Measurements from ENCODE around the gene INO80D.

INO80D gene

GRCh38 chr2:206000776-206001175 lies 85.2 kb downstream of the INO80D start:
- Histone ChIP-seq H3K4me1 (no peaks in the 10 kb centered on the region), H3K27me3 (no peaks in the 10 kb centered on the region), H3K4me3 (no peak overlapping the region), H3K9me3 (no peaks in the 10 kb centered on the region), H3K27ac (no peak overlapping the region), H3K36me3 (peaks cover 21 to 36% (median 35%) of the 10 kb centered on the region in 3 donors)
- no peak for DNase-seq
- intact Hi-C loops (cut with DNase I; ENCODE audit: low total_unique reads), result no loop called here
- TF ChIP-seq CTCF (IDR thresholded peaks at IDR 0.05), result no peak

GRCh38 chr2:205998583-205998982 lies 87.4 kb downstream of the INO80D start:
- no peak for DNase-seq
- no peak overlapping the region for H3K27ac ChIP-seq
- no peaks in the 10 kb centered on the region for H3K27me3 ChIP-seq
- no peaks in the 10 kb centered on the region for H3K9me3 ChIP-seq
- no peak for TF ChIP-seq CTCF (IDR thresholded peaks at IDR 0.05)
- H3K4me3 ChIP-seq, result no peak overlapping the region
- intact Hi-C loops (cut with DNase I; ENCODE audit: low total_unique reads), result no loop called here
- peaks cover 3 to 14% (median 13%) of the 10 kb centered on the region in 3 donors for H3K36me3 ChIP-seq
- H3K4me1 ChIP-seq, result no peaks in the 10 kb centered on the region

- no peak for DNase-seq
- no peaks in the 10 kb centered on the region for H3K9me3 ChIP-seq
- H3K27me3 ChIP-seq, result no peaks in the 10 kb centered on the region
- TF ChIP-seq CTCF (IDR thresholded peaks at IDR 0.05), result no peak
- no peak overlapping the region for H3K27ac ChIP-seq
- H3K36me3 ChIP-seq, result peaks cover 10 to 29% (median 29%) of the 10 kb centered on the region in 3 donors
- H3K4me1 ChIP-seq, result no peaks in the 10 kb centered on the region
- H3K4me3 ChIP-seq, result no peak overlapping the region
- intact Hi-C loops (cut with DNase I; ENCODE audit: low total_unique reads), result no loop called here
These were observed 89.8 kb downstream of the INO80D start for GRCh38 chr2:205996161-205996560.

- Histone ChIP-seq H3K36me3 (peaks cover 10 to 29% (median 29%) of the 10 kb centered on the region in 3 donors), H3K27ac (no peak overlapping the region), H3K4me3 (no peak overlapping the region), H3K4me1 (no peaks in the 10 kb centered on the region), H3K27me3 (no peaks in the 10 kb centered on the region), H3K9me3 (no peaks in the 10 kb centered on the region)
- intact Hi-C loops (cut with DNase I; ENCODE audit: low total_unique reads), result no loop called here
- DNase-seq, result no peak
- TF ChIP-seq CTCF (IDR thresholded peaks at IDR 0.05), result no peak
These were observed 90.7 kb downstream of the INO80D start for GRCh38 chr2:205995260-205995659.

- intact Hi-C loops (cut with DNase I; ENCODE audit: low total_unique reads), result no loop called here
These were observed 91.6 kb downstream of the INO80D start for GRCh38 chr2:205994344-205994743.

More at GRCh38 chr2:205994344-205994743, 91.6 kb downstream of the INO80D start:
- no peaks in the 10 kb centered on the region for H3K4me1 ChIP-seq
- TF ChIP-seq CTCF (IDR thresholded peaks at IDR 0.05), result no peak
- DNase-seq, result no peak
- H3K36me3 ChIP-seq, result peaks cover 10 to 32% (median 26%) of the 10 kb centered on the region in 3 donors
- no peak overlapping the region for H3K27ac ChIP-seq
- no peak overlapping the region for H3K4me3 ChIP-seq
- no peaks in the 10 kb centered on the region for H3K9me3 ChIP-seq
- H3K27me3 ChIP-seq, result no peaks in the 10 kb centered on the region
